ENCODE data around the gene BMP8B.
"Not testable (repeated sequence)": the region's sequence is repeated elsewhere in the genome, so short reads cannot be mapped to it uniquely, and the experiment has no call there.

Gene BMP8B

DNA sequence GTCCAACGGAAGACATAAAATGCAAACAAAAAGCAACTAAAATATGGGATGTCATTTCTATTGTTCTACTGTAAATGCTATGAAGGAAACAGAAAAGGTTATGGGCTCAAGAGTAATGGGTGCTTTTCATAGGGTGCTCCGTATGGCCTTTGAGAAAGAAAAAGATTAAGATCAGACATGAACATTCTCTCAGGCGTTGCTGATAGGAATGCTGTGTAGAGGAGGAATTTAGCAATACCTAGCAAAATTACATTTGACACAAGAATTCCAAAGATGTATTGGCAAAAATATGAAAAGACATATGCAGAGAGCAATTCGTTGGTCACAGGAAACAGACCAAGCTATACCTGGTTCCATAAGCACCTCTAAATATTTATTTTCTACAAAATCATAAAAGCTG, 11.8 kb downstream of the BMP8B start:
- no peak for DNase-seq

GRCh38 chr1:39776400-39776713, 12.3 kb downstream of the BMP8B start:
- no peak for DNase-seq

GRCh38 chr1:39775676-39776399, 12.8 kb downstream of the BMP8B start:
- DNase-seq: not testable (repeated sequence)

DNA sequence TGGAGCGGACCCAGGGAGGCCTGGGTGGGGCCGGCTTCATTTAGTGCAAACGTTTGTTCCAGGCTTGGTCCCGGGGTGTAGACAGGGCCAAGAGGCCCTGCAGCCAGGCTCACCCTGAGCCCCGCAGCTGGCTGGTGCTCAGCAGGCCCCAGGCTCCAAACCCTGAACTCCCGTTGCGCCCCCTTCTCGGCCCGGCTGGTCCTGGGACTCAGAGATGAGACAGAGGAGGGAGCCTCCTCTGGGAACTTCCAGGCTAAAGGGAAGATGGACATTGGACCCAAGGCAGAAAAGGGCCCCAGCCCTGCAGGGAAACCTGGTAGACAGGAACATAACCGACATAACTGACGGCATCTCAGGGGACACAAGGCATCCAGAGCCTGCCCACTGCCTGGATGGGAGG, 13.5 kb downstream of the BMP8B start:
- not testable (repeated sequence) for DNase-seq

DNA sequence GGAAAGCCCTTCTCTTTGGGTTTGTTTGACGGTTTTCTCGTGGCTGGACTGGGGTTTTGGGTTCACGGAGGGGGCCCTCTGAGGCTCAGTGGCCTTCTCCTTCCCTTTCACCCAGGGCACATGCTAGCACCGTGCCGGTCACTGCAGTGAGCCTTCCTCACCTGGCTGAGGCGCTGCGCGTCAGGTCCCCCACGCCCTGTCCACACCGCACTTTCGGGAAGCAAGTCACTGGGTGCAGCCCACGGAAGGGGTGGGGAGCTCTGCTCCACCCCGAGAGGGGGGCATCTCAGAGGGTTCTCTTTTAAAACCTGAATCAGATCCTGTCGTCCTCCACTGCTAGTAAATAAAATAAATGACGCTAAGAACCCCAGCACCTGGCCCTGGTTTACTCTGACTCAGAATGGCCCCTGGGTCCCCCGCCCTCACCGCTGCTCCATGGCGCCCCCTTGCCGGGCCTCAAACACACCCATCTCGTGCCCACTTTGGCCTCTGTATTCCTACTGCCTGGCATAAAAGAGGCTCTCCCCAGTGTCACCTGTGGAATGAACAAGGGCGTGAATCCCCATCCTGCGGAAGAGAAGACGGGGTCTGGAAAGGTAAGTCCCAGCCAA, 15.2 kb downstream of the BMP8B start:
- DNase-seq: not testable (repeated sequence)

GRCh38 chr1:39771022-39771532, 17.6 kb downstream of the BMP8B start, which contains the start of gene OXCT2:
Gene OXCT2, minus strand, starts transcription at chr1:39771348. Its CDS starts 93 bp downstream, at chr1:39771255.
- peak; percentile 25 for DNase-seq

DNA sequence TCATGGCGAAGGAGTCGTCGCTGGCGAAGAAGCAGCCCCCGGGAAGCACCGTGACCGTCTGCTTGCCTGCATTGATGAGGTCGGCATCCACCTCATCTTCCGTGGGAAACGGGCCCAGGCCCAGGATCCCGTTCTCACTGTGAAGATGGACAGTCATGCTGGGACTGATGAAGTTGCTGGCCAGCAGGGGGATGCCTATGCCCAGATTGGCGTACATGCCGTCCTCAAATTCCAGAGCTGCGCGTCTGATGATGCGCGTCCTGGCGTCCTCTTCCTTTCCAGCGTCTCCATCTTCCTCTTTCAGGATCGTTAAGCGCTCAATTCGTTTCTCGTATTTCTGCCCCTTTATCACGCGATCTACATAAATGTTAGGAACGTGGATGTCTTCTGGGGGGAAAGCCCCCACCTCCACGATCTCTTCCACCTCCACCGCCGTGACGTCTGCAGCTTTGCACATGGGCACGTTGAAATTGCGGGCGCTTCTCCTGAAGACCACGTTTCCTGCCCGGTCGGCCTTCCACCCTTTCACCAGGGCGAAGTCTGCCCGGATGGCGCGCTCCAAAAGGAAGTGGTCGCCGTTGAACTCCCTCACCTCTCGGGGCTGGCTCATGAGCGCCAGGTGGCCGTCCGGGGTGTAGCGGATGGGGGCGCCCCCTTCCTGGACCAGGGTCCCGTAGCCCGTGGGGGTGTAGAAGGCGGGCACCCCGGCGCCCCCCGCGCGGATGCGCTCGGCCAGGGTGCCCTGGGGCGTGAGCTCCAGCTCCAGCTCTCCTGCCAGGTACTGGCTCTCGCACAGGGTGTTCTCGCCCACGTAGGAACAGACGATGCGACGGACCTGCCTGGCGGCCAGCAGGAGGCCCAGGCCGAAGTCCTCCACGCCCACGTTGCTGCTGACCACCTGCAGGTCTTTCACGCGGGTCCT, 18.3 kb downstream of the BMP8B start:
- DNase-seq: peak; percentile 70

DNA sequence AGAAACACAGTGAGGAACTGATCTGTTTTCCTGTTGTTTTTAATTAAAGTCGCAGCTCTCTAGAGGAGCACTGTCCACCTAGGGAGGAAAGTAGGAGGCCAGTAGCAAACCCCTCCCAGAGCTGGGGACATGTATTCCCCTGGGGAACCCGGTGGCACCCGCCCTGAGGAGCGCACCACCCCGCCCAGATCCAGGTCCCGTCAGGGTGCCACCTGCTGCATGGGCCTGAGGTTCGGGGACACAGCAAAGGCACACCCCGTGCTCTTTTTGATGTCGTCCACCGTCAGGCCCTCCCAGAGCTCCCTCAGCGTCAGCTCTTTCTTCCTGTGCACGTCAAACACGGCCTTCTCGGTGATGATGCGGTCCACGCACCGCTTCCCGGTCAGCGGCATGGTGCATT, 19.2 kb downstream of the BMP8B start:
- DNase-seq: not testable (repeated sequence)

GRCh38 chr1:39766466-39766865, 22.2 kb downstream of the BMP8B start:
- DNase-seq: not testable (repeated sequence)

GRCh38 chr1:39764512-39764911, 24.2 kb downstream of the BMP8B start:
- not testable (repeated sequence) for DNase-seq

- DNase-seq: not testable (repeated sequence)
These were observed 24.9 kb downstream of the BMP8B start for GRCh38 chr1:39763619-39764374.

DNA sequence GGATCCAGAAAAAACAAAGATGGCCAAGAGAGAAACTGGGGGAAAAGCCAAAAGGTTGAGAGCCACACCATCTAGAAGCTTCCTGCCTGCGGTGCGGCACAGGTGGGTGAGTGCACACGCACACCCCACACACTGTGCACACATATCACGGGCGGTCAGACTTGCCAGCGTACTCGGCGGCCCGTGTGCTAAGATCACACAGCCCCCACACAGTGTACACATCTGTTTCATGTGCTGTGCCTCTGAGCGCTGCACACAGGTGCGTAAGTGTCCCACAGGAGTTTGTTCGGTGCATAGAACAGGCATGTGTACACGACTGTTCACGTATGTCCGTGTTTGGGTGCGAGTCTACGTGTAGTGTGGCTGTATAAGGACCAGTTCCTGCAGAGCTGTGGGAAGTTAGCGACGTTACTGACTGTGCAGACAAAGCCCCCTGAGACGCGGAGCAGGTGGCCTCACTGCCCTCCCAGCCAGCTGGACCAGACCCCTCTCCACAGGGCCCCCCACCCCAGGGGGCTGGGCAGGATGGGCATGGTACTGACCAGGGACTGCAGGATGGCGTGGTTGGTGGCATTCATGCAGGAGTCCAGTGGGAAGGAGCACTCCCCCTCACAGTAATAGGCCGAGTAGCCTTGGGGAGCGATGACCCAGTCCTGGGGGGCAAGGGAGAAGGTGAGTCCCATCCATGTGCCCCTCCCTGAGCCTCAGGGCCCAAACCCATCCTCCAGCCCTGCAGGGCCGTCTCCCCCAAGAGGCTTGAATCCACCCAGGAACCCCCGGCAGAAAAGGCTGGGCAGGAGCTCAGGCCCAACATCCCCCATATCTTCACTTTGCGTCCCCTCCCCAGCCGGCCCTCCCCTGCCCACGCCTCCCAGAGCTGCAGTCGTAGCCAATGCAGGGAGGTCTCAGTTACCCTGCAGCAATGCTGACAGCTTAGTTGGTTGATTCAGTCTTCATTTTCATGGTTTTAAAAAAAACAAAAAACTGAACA, 25.8 kb downstream of the BMP8B start:
- no peak for DNase-seq

GRCh38 chr1:39761557-39762260, 27.0 kb downstream of the BMP8B start:
- no peak for DNase-seq

DNA sequence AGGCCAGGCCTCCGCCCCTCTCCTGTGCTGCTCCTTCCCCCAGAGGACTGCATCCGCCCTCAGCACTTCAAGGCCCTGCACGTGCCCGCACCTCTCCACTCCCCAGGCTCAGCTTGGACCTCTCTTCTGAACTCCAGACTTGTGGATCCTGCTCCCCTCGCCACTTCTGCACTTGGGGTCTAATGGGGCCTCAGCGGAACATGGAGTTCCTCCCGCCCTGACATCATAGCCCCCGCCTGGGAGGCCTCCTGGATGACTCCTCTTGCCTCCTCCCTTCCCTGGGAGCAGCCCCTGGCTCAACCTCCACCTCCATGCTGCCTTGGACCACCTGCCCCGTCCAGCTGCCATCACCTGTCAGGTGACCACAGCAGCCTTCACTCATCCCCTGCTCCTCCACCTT, 27.6 kb downstream of the BMP8B start:
- DNase-seq: no peak

- no peak for DNase-seq
These were observed 28.3 kb downstream of the BMP8B start for GRCh38 chr1:39760074-39761008.

DNA sequence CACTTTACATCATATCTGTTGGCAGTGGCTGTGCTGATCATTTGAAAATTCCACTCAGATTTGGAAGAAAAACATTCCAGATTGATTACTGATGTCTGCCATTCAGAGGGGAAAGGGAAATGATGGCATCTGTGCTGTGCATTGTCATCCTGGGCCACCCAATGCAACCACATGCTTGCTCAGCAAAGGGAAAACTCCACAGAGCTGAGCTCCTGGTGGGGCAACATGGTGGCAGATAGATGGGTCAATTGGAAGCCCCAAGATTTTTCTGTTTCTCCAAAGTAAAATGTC, 29.3 kb downstream of the BMP8B start:
- DNase-seq: no peak

- no peak for DNase-seq
These were observed 29.9 kb downstream of the BMP8B start for GRCh38 chr1:39758556-39759435.

- DNase-seq: no peak
These were observed 31.2 kb downstream of the BMP8B start for GRCh38 chr1:39757501-39757900.

Measured in stimulated activated CD4-positive, alpha-beta T cell treated with anti-CD3 and anti-CD28 coated beads, Interleukin-15, amount 100 ng/mL, for 24 hours (primary cell).